GM18858 (cell line): ENCODE data around the gene CCDC136.

Source experiments
- ATAC-seq: cut with Tn5 transposase; IDR thresholded peaks from one replicate; pipeline ENCODE4 v1.9.1; 2021; ENCODE audit not compliant: unreplicated experiment

Gene CCDC136

GRCh38 chr7:128804484-128804883, 12.7 kb downstream of the CCDC136 start:
- ATAC-seq, result no peak

DNA sequence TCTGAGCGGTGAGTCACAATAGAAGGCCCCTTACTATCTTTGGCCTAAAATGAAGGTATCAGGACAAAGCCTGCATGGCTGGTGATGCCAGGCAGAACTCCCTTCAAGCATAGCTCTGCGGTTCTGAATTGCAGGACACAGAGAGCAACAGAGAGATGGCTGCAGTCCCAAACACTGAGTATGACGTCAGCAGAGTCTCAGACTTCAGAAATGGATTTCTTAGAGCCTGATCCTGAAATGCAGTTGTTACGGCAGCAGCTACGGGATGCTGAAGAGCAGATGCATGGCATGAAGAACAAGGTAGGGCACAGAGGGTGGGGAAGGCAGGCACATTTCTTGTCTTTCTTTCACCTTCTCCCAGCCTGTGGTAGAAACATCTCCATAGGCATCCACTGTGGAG, 13.5 kb downstream of the CCDC136 start:
- no peak for ATAC-seq

- no peak for ATAC-seq
These were observed 15.4 kb downstream of the CCDC136 start for GRCh38 chr7:128807191-128807590.

GRCh38 chr7:128809363-128809762, 17.6 kb downstream of the CCDC136 start:
- ATAC-seq, result no peak

DNA sequence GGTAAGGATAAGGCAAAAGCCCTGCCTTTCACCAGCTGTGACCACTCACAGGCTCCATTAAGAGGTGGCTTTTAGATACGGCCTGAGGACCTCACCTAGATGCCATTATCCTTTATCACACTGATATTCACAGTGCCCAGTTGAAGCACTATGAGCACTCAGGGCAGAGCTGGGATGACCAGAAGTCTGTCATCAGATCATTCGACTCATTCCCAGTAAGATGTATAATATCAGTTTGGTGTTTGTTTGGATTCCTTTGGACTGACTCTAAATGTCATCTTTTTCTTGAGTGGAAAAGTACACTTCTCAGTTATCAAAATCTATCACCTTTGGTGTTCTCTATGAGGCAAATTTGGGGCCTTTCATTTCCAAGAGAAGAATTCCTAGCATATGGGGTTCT, 18.7 kb downstream of the CCDC136 start:
- ATAC-seq, result no peak

DNA sequence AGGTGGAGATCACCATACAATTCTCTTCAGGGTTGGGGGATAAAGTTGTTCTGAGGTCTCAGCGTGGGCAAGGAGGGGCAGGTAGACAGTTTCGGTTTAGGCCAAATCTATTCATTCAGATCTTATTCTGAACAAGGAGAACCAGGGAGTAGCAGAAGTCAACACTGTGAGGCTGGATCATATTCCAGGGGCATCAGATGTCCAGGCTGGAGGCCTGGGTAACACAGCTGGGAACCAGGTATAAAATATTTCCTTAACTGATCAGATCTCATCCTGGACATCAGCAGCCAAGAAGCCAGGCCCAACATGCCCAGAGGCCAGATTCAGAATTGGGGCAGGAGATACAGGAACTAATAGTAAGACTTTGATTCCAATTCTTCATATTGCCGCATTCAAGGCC, 19.2 kb downstream of the CCDC136 start:
- ATAC-seq, result no peak

GRCh38 chr7:128811631-128812430, 20.1 kb downstream of the CCDC136 start:
- ATAC-seq, result no peak

- ATAC-seq, result no peak
These were observed 20.9 kb downstream of the CCDC136 start for GRCh38 chr7:128812514-128813168.

GRCh38 chr7:128814499-128814898, 22.7 kb downstream of the CCDC136 start:
- no peak for ATAC-seq

DNA sequence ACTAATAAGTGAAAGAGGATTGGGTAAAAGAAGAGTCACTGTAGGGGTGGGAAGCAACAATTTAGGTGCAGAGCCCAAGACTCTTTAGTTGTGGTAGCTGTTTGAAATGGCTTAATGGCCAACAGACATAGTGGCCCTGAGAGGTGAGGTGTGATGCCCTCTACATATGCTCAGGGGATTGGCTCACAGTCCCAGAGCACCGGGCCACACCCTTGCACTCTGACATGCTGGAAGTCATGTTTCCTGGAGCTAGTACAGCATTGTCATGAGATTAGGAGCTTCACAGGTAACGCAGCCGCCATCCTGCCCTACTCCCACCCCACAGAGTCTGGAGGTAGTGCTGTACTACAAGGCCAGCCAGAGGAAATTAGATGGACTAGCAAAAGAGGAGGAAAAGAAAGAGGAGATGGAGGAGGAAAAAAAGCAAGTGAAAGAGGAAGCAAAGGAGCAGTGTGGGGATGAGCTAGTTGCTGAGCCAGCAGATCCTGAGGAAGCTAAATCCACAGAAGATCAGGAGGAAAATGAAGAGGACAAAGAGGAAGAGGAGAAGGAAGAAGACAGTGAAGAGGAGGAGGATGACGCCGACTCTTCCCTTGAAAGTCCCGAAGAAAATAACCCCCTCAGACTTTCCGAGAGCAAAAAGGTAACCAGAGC, 23.6 kb downstream of the CCDC136 start:
- ATAC-seq, result no peak

DNA sequence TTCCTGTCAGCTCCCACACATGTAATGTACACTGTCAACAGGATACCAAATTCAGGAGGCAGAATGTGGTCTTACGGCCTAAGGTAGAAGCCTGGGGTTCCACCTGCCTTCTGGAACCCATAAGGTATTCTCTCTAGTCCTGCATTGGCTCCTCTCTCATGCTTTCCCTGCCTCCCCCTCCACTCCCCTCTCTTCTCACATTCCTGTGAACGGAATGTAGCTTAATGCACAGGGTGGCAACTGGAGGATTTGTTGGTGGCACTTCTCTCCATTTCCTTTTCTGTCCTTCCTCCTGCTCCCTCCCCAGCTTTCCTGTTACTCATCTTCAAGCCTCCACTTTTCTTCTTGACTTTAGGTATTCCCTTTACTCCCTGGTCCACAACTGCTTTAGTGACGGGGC, 26.9 kb downstream of the CCDC136 start:
- ATAC-seq, result no peak

- ATAC-seq, result no peak
These were observed 30.0 kb downstream of the CCDC136 start for GRCh38 chr7:128821724-128822123.

DNA sequence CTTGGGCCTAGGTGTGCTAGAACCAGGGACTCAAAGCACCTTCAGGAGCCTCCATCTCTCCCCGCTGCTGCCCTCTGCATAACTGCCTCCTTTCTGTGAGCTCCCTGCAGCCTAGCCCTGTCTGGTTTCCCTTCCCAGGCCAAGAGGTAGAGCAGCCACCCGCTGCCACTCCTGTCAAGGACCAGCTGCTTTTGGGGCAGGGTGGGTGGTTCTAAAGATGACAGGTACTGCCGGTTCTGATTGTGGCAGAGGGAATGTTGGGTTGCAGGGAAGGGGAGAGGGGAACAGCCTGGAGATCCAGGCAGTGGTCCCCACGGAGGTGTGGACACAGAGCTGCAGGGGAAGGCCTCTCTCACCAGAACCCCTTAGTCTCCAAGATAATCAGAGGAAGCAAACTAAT, 34.7 kb downstream of the CCDC136 start:
- ATAC-seq, result no peak

GRCh38 chr7:128826916-128827247, 35.1 kb downstream of the CCDC136 start:
- ATAC-seq, result no peak

DNA sequence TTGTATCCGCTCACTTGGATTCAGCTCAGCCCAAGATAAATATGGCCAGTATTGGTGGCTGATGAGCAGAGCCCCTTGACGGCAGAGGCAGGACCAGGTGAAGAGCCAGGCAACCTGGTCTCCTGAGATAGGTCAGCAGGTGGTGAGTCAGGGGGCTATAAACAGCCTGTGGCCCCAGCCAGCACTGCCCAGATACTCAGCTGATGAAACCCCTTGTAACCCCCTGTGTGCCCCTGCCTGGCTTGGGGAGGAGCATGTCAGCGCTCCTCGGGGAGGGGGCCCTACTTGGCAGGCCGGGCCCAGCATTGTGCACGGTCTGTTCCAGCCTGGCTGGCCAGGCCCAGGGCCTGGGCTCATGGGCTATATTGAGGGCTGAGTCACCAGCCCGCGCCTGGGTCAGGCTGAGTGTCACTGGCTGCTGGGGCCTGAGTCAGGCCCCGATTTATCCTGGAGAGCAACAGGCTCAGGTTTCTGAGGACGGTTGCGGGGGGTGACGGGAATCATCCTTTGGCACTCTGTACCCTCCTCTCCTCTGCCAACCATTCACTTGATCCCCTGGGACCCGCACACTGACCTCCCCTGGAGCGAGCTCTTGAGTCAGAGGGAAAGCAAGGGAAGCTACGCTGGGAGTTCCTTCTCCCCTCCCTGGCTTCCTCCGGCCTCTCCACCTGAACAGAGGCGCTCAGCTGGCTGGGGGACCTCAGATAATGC, 35.6 kb downstream of the CCDC136 start:
- ATAC-seq, result no peak

DNA sequence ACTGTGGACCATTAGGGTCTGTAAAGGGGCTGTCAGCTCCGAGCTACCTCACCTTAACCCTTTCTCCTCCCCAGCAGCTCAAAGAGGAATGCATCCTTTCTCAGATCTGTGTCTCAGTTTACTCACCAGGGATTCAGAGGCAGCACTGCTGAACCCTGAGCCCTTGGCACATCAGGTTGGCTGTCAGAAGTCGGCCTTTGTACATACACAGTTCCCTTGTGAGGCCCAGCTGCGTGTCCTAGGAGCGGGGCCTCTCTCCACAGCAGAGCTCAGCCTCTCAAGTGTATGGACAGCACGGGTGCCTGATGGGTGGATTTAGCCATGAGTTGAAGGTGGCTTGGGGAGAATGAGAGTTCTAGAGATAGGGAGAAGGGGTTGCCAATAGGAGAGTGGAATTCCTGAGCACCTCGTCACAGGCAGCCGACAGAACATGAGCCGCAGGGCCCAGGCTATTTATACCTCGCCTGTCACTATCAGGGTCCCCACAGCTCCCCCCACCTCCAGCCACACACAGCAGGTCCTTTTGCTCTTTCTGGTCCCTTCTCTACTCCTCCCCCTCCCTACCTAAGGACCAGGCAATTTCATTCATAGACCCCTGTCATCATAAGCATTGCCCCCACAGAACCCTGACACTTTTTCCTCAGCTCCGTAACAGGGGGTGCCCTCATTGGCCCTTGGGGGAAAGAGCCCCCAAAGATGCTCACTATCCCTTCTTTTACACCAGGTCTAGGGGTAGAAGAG, 36.4 kb downstream of the CCDC136 start:
- ATAC-seq, result no peak

DNA sequence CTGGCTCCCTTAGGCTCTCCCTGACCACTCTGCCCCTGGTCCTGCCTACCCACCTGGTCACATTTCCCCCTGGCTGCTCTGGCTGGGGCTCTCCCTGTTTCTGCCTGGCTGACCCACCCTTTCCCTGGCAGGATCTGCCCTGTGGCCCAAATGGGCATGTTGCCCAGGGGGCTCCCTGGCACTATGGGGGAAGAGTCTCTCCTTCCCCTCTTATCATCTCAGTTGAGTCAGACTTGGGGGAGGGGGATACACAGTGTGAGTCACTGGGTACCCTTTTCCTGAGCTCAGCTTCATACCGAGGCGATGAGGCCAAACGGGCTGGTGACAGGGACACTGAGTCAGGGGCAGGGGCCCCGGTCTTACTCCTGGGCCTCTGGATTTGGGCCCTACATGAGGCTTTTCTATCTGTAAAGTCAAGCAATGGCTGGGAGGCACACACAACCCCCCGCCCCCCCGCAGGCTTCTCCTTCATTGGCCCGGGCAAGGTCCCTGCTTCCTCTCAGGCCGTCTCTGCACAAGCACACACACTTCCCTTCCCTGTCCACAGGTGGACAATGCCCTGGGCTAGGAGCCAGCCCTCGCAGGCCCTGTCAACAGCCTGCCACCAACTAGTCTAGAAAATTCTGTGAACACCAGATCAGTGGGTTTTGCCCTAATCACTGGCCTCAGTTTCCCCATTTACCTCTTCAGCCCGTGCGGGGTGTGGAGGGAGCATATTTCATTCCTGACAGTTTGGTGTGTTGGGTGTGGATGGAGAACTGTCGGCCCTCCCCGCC, 37.8 kb downstream of the CCDC136 start:
- ATAC-seq, result no peak

DNA sequence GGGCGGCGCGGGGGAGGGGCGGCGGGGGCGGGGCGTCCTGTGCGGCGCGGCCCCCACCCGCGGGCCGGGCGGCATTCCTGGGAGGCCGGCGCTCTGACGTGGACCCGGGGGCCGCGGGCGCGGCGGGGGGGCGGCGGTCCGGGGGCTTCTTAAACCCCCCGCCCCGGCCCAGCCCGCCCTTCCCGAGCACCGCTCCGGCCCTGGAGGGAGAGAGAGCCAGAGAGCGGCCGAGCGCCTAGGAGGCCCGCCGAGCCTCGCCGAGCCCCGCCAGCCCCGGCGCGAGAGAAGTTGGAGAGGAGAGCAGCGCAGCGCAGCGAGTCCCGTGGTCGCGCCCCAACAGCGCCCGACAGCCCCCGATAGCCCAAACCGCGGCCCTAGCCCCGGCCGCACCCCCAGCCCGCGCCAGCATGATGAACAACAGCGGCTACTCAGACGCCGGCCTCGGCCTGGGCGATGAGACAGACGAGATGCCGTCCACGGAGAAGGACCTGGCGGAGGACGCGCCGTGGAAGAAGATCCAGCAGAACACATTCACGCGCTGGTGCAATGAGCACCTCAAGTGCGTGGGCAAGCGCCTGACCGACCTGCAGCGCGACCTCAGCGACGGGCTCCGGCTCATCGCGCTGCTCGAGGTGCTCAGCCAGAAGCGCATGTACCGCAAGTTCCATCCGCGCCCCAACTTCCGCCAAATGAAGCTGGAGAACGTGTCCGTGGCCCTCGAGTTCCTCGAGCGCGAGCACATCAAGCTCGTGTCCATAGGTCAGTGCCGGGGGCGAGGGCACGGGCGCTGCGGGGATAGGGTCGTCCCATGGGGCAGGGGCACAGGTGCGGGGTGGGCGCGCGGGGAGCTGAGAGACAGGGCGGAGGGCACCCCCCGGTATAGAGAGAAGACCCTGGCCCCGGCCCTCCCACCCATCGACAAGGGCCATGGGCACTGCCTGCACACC, 38.7 kb downstream of the CCDC136 start, which contains the start of gene FLNC:
FLNC (plus strand) TSS at position 176 of the 947 bp plus-strand sequence; CDS start at position 408, 232 bp downstream.
- no peak for ATAC-seq
